DMS53 treated with DMSO at 0.1 percent for 48 hours (cell line): ENCODE results near the gene NLK.
"Not testable (repeated sequence)": the region's sequence is repeated elsewhere in the genome, so short reads cannot be mapped to it uniquely, and the experiment has no call there.

Experiments used
- DNase-seq: peaks from one replicate; lab custom pipeline; 2025; ENCODE audit not compliant: unreplicated experiment; lab: John Stamatoyannopoulos, UW

NLK gene

GRCh38 chr17:28071891-28072606, 29.6 kb downstream of the NLK start:
- no peak for DNase-seq

GRCh38 chr17:28072936-28073533, 30.6 kb downstream of the NLK start:
- no peak for DNase-seq

GRCh38 chr17:28074010-28074409, 31.5 kb downstream of the NLK start:
- no peak for DNase-seq

GRCh38 chr17:28076144-28076543, 33.7 kb downstream of the NLK start:
- DNase-seq = no peak

- not testable (repeated sequence) for DNase-seq
Observed at GRCh38 chr17:28077140-28077539, 34.7 kb downstream of the NLK start.

GRCh38 chr17:28078341-28079229, 36.1 kb downstream of the NLK start:
- no peak for DNase-seq

- no peak for DNase-seq
Observed at GRCh38 chr17:28081467-28081866, 39.0 kb downstream of the NLK start.

GRCh38 chr17:28085766-28086165, 43.3 kb downstream of the NLK start:
- DNase-seq = no peak

GRCh38 chr17:28086519-28086918, 44.0 kb downstream of the NLK start:
- DNase-seq = no peak

GRCh38 chr17:28087743-28088142, 45.3 kb downstream of the NLK start:
- no peak for DNase-seq

GRCh38 chr17:28090551-28090950, 48.1 kb downstream of the NLK start:
- no peak for DNase-seq

GRCh38 chr17:28092088-28092487, 49.6 kb downstream of the NLK start:
- no peak for DNase-seq

GRCh38 chr17:28093999-28094716, 51.7 kb downstream of the NLK start:
- no peak for DNase-seq

GRCh38 chr17:28096756-28097155, 54.3 kb downstream of the NLK start:
- DNase-seq = no peak

- DNase-seq = no peak
Observed at GRCh38 chr17:28097254-28097653, 54.8 kb downstream of the NLK start.

GRCh38 chr17:28097901-28098300, 55.4 kb downstream of the NLK start:
- DNase-seq = no peak

- not testable (repeated sequence) for DNase-seq
Observed at GRCh38 chr17:28098591-28098990, 56.1 kb downstream of the NLK start.

- no peak for DNase-seq
Observed at GRCh38 chr17:28100251-28100650, 57.8 kb downstream of the NLK start.

- no peak for DNase-seq
Observed at GRCh38 chr17:28100936-28101335, 58.5 kb downstream of the NLK start.

- no peak for DNase-seq
Observed at GRCh38 chr17:28101919-28102318, 59.4 kb downstream of the NLK start.

- no peak for DNase-seq
Observed at GRCh38 chr17:28105501-28105900, 63.0 kb downstream of the NLK start.
